A549 (cell line): ENCODE measurements around the gene ADCY7. TPM values are rescaled to one million over a fixed set of nuclear protein-coding genes. Genes with fewer than 3 reads are reported as not detected.

Source experiments
- ATAC-seq, 2 experiments: fragments of 200-7000 bp in 1 of 2; fragments of >200 bp in 1 of 2; cut with Nextera tagmentation in 1 of 2; cut with Tn5 transposase in 1 of 2; 3 replicates each; pipeline versions ENCODE4 v1.8.0 to v1.9.1; 2018 to 2020; ENCODE audit warnings: mild to moderate bottlenecking in 1 of 2, moderate library complexity in 1 of 2
- CTCF ChIA-PET: fragments of 300-600 bp; sonication (Branson Sonifier 250); formaldehyde crosslinking; extraction: SDS; loops from one replicate; lab custom pipeline; 2021; ENCODE audit warnings: antibody characterized with exemption, inconsistent platforms; lab: Yijun Ruan, JAX
- POLR2A ChIA-PET: fragments of 350-600 bp; formaldehyde crosslinking; extraction: SDS; loops from one replicate; lab custom pipeline; 2021; ENCODE audit warnings: antibody characterized with exemption, inconsistent platforms; lab: Yijun Ruan, JAX
- DNase-seq, 2 experiments: peaks; one replicate each; pipeline versions ENCODE4 v3.0.0 to v3.0.0-alpha.2; 2011 to 2016; ENCODE audit warnings: low read depth in 1 of 2, low spot score in 1 of 2
- FAIRE-seq: peaks from 2 replicates; lab custom pipeline; 2011; peaks lifted over from hg19 to GRCh38; lab: Jason Lieb, UNC
- H3K27ac ChIP-seq, 2 experiments: fragments of >200 bp; sonication (Bioruptor Twin); formaldehyde crosslinking; 3 replicates each; pipeline ENCODE4 v1.5.1; 2016 to 2017
- H3K4me1 ChIP-seq: fragments of >200 bp; sonication (Bioruptor Twin); formaldehyde crosslinking; 3 replicates; pipeline ENCODE4 v1.6.1; 2016
- H3K4me2 ChIP-seq: fragments of >200 bp; sonication (Bioruptor Twin); formaldehyde crosslinking; 3 replicates; pipeline ENCODE4 v1.6.1; 2016
- H3K4me3 ChIP-seq: fragments of >200 bp; sonication (Bioruptor Twin); formaldehyde crosslinking; 3 replicates; pipeline ENCODE4 v1.5.1; 2016
- H3K9me3 ChIP-seq: fragments of >200 bp; sonication (Bioruptor Twin); formaldehyde crosslinking; 3 replicates; pipeline ENCODE4 v1.6.1; 2016
- BHLHE40 ChIP-seq: IDR thresholded peaks from 2 replicates; pipeline ENCODE4 v1.6.1; 2012; ENCODE audit warnings: low read depth, low read length, inconsistent platforms
- CBX8 ChIP-seq: fragments of 200-600 bp; sonication (generic); IDR thresholded peaks from 2 replicates; pipeline ENCODE4 v1.6.1; 2016
- CHD2 ChIP-seq: fragments of 150-350 bp; IDR thresholded peaks from 2 replicates; pipeline ENCODE4 v1.6.1; 2014; ENCODE audit warnings: low read length; ENCODE audit not compliant: partially characterized antibody
- EHMT2 ChIP-seq: fragments of 200-600 bp; sonication (generic); IDR thresholded peaks from 2 replicates; pipeline ENCODE4 v1.6.1; 2016; ENCODE audit warnings: antibody characterized with exemption, low read depth, mild to moderate bottlenecking, moderate library complexity
- FOSB ChIP-seq: fragments of 250-450 bp; sonication (Bioruptor Pico); IDR thresholded peaks from 2 replicates; pipeline ENCODE4 v1.5.0; 2020; ENCODE audit warnings: mild to moderate bottlenecking, moderate library complexity
- FOSL2 ChIP-seq, 2 experiments: fragments of 450-650 bp in 1 of 2; fragments of >200 bp in 1 of 2; sonication (Bioruptor Twin) in 1 of 2; formaldehyde crosslinking; IDR thresholded peaks; 2 replicates each; pipeline versions ENCODE4 v1.5.0 to v1.6.1; 2016 to 2020; ENCODE audit warnings: mild to moderate bottlenecking in 1 of 2, moderate library complexity in 1 of 2
- GATA3 ChIP-seq: IDR thresholded peaks from 2 replicates; pipeline ENCODE4 v1.6.1; 2012; ENCODE audit warnings: borderline replicate concordance
- HDAC2 ChIP-seq: fragments of 200-600 bp; sonication (generic); IDR thresholded peaks from 2 replicates; pipeline ENCODE4 v1.6.1; 2016
- HEYL ChIP-seq: fragments of 250-450 bp; sonication (Bioruptor Pico); IDR thresholded peaks from 2 replicates; pipeline ENCODE4 v1.8.0; 2021; ENCODE audit warnings: mild to moderate bottlenecking, moderate library complexity
- HOXA7 ChIP-seq: fragments of 250-450 bp; sonication (Bioruptor Pico); IDR thresholded peaks from 2 replicates; pipeline ENCODE4 v1.5.0; 2020; ENCODE audit warnings: mild to moderate bottlenecking, moderate library complexity
- HOXB13 ChIP-seq: fragments of 250-450 bp; sonication (Bioruptor Pico); IDR thresholded peaks from 2 replicates; pipeline ENCODE4 v1.5.0; 2020; ENCODE audit warnings: low read depth, mild to moderate bottlenecking, moderate library complexity
- JUN ChIP-seq, 2 experiments: fragments of >200 bp; sonication (Bioruptor Twin); formaldehyde crosslinking; IDR thresholded peaks; 2 replicates in 1 of 2; 3 replicates in 1 of 2; pipeline ENCODE4 v1.6.1; 2016 to 2017
- JUNB ChIP-seq: fragments of >200 bp; sonication (Bioruptor Twin); formaldehyde crosslinking; IDR thresholded peaks from 2 replicates; pipeline ENCODE4 v1.6.1; 2016
- KDM1A ChIP-seq: fragments of 200-600 bp; sonication (generic); IDR thresholded peaks from 2 replicates; pipeline ENCODE4 v1.6.1; 2016; ENCODE audit warnings: low read depth, mild to moderate bottlenecking
- KDM5A ChIP-seq: fragments of 200-600 bp; sonication (generic); IDR thresholded peaks from 2 replicates; pipeline ENCODE4 v1.6.1; 2016; ENCODE audit warnings: antibody characterized with exemption, mild to moderate bottlenecking
- NFE2L2 ChIP-seq: fragments of 150-350 bp; conservative IDR thresholded peaks from 2 replicates; pipeline ENCODE4 v1.6.1; 2014; ENCODE audit warnings: low read length
- PHF8 ChIP-seq: fragments of 200-600 bp; sonication (generic); IDR thresholded peaks from 2 replicates; pipeline ENCODE4 v1.6.1; 2016; ENCODE audit warnings: low read depth, mild to moderate bottlenecking, antibody characterized with exemption, moderate library complexity, borderline replicate concordance
- RARB ChIP-seq: fragments of 250-450 bp; sonication (Bioruptor Pico); IDR thresholded peaks from 2 replicates; pipeline ENCODE4 v1.8.0; 2021; ENCODE audit warnings: mild to moderate bottlenecking, moderate library complexity
- SMC3 ChIP-seq: fragments of >200 bp; sonication (Bioruptor Twin); formaldehyde crosslinking; IDR thresholded peaks from 3 replicates; pipeline ENCODE4 v1.6.1; 2018; ENCODE audit warnings: inconsistent platforms
- ZNF302 ChIP-seq: fragments of 250-450 bp; sonication (Bioruptor Pico); IDR thresholded peaks from 2 replicates; pipeline ENCODE4 v1.9.0; 2021; ENCODE audit warnings: inconsistent platforms, mild to moderate bottlenecking, moderate library complexity
- ZSCAN20 ChIP-seq: fragments of 250-450 bp; sonication (Bioruptor Pico); IDR thresholded peaks from 2 replicates; pipeline ENCODE4 v1.8.0; 2022; ENCODE audit warnings: mild to moderate bottlenecking, moderate library complexity
- WGBS: methylation state at CpG from one replicate; pipeline ENCODE4 v1.1.6; 2017; ENCODE audit errors: missing lambda C conversion rate; 5-methylcytosine and 5-hydroxymethylcytosine counted together
- polyA plus RNA-seq, 4 experiments: library from polyadenylated mRNA; depleted of rRNA in 3 of 4; stranded (reverse); fragments of >200 nt; fragmentation: RNase III in 1 of 4; extraction: RNeasy Plus Mini Kit Qiagen cat#74134 plus additional on column Dnase treatment in 1 of 4; gene quantifications; 2 replicates in 3 of 4; 3 replicates in 1 of 4; pipeline ENCODE4 v1.2.3, GENCODE V29; 2011 to 2017
- TF ChIP-seq, protein P1 (sequence below): IDR thresholded peaks from 2 replicates; pipeline ENCODE4 v1.6.1; 2012
- TF ChIP-seq, protein P2 (sequence below): fragments of >200 bp; sonication (Bioruptor Twin); formaldehyde crosslinking; IDR thresholded peaks from 3 replicates; pipeline ENCODE4 v1.6.1; 2016
- TF ChIP-seq, protein P3 (sequence below): IDR thresholded peaks from 2 replicates; pipeline ENCODE4 v1.6.1; 2012; ENCODE audit warnings: low read depth, borderline replicate concordance
- TF ChIP-seq, protein P4 (sequence below): fragments of 250-450 bp; sonication (Bioruptor Pico); IDR thresholded peaks from 2 replicates; pipeline ENCODE4 v1.5.0; 2020; ENCODE audit warnings: low read depth, mild to moderate bottlenecking, moderate library complexity
- TF ChIP-seq, protein P5 (sequence below): fragments of 250-450 bp; sonication (Bioruptor Pico); IDR thresholded peaks from 2 replicates; pipeline ENCODE4 v1.5.0; 2021; ENCODE audit warnings: mild to moderate bottlenecking, moderate library complexity, borderline replicate concordance

Gene ADCY7
- polyA plus RNA-seq, 2 of the 4 experiments (the other 2 are of a cell fraction): 10.5 to 18.7 TPM

DNA sequence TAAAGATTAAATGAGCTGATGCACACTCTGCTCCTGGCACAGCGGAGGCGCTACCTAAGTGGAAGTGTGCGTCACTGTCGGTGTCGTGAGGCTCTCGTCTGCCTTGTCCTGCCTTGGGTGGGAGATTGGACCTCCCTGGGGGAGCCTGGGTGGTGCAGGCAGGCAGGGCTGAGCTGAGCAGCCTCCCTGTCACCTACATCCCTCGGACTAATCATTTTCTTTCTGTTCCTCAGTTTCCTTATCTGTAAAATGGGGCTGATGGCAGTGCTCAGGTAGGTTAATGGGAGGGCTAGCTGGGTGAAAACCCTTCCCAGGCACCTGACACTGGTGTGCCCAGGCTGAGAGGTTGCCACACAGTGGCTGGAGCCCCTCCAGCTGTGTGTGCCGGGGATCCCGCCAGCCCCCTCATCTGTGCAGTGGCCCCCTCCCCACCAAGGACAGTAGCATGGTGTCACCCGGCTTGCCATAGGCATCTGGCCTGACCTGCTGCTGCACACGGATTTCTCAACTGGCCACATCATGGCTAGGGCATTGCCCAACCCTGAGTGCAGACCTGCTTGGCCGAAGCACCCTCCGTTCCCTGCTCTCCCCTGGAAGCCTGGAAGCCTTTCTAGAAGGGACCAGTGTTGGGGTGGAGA is 4.3 kb downstream of the ADCY7 start:
- no peak; a peak in 1 of 6 replicates for ATAC-seq
- Histone ChIP-seq H3K4me2 (no peak overlapping the region), H3K9me3 (no peaks in the 10 kb centered on the region), H3K27ac (no peak overlapping the region), H3K4me1 (no peaks in the 10 kb centered on the region), H3K4me3 (no peak overlapping the region)
- FAIRE-seq: no peak
- DNase-seq: no peak
- WGBS: 94% methylated on average over 11 of the region's 13 CpGs
- ChIA-PET CTCF (interaction anchor here (0.9 to 1.2 kb wide), 3 partner anchors 9 to 401 kb away, joined by 3 read pairs; no protein-coding TSS in a partner anchor), POLR2A (no interaction called here)
- TF ChIP-seq BHLHE40 (no peak), GATA3 (no peak), JUNB (no peak), HDAC2 (no peak), FOSB (CRISPR knock-in tag) (no peak), PHF8 (no peak), JUN (IDR thresholded peaks at IDR 0.05) (no peak), NFE2L2 (no peak), SMC3 (no peak), RARB (CRISPR knock-in tag) (no peak), HOXA7 (CRISPR knock-in tag) (no peak), CHD2 (no peak)
- TF ChIP-seq, protein P1, sequence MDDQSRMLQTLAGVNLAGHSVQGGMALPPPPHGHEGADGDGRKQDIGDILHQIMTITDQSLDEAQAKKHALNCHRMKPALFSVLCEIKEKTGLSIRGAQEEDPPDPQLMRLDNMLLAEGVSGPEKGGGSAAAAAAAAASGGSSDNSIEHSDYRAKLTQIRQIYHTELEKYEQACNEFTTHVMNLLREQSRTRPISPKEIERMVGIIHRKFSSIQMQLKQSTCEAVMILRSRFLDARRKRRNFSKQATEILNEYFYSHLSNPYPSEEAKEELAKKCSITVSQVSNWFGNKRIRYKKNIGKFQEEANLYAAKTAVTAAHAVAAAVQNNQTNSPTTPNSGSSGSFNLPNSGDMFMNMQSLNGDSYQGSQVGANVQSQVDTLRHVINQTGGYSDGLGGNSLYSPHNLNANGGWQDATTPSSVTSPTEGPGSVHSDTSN: no peak
- TF ChIP-seq, protein P2, sequence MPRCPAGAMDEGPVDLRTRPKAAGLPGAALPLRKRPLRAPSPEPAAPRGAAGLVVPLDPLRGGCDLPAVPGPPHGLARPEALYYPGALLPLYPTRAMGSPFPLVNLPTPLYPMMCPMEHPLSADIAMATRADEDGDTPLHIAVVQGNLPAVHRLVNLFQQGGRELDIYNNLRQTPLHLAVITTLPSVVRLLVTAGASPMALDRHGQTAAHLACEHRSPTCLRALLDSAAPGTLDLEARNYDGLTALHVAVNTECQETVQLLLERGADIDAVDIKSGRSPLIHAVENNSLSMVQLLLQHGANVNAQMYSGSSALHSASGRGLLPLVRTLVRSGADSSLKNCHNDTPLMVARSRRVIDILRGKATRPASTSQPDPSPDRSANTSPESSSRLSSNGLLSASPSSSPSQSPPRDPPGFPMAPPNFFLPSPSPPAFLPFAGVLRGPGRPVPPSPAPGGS: no peak

DNA sequence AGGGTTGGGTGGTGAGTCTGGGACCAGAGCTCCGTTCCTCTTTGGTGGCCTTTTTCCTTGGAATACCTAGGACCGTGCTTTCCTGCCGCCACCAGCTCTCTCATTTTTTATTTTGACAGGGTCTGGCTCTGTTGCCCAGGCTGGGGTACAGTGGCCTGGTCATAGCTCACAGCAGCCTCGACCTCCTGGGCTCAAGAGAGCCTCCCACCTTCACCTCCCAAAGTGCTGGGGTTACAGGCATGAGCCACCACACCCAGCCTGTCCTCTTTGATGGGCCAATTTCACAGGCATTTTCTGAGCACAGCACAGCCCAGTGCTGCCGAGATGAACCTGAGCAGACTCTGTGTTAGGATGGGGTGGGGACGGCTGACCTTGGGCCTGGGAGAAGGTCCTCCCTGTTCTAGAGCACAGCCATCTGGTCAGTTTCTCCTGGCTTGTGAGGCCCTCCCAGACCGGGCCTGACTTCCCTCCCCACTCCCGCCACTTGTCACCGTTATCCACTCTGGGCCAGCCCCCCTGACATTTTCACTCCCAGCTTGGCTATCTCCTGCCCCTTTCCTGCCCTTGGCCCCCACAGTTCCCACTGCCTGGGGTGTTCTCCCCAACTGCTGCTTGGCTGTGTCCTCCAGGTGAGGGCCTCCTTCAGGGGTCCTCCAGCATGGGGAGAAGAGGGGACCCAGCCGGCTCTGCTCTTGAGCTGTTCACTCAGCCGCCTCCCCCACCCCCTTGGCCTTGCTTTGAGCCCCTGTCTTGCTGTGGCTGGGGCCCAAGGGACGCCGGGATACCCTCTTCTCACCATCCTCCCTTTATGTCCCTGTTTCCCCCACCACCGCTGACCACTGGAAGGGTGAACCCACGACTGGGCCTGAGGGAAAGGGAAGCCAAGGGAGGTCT is 5.0 kb downstream of the ADCY7 start:
- 86% methylated on average over 14 of the region's 15 CpGs for WGBS
- no peaks in the 10 kb centered on the region for H3K4me1 ChIP-seq
- ATAC-seq (peak in 1 of 2 experiments; percentile 16; a peak in 1 of 6 replicates), FAIRE-seq (no peak), DNase-seq (no peak)
- H3K27ac ChIP-seq: no peak overlapping the region
- H3K4me3 ChIP-seq: no peak overlapping the region
- TF ChIP-seq EHMT2: no peak
- TF ChIP-seq, protein P3, sequence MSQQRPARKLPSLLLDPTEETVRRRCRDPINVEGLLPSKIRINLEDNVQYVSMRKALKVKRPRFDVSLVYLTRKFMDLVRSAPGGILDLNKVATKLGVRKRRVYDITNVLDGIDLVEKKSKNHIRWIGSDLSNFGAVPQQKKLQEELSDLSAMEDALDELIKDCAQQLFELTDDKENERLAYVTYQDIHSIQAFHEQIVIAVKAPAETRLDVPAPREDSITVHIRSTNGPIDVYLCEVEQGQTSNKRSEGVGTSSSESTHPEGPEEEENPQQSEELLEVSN: no peak
- no peak for TF ChIP-seq ZNF302
- TF ChIP-seq, protein P2: no peak
- no peak for TF ChIP-seq CBX8
- TF ChIP-seq KDM5A: no peak
- TF ChIP-seq FOSL2 (IDR thresholded peaks at IDR 0.05): no peak
- no peak for TF ChIP-seq FOSL2 (CRISPR knock-in tag; IDR thresholded peaks at IDR 0.05)
- no peak for TF ChIP-seq HOXA7 (CRISPR knock-in tag)
- no peak for TF ChIP-seq JUN (IDR thresholded peaks at IDR 0.05)
- TF ChIP-seq KDM1A: no peak
- TF ChIP-seq, protein P4, sequence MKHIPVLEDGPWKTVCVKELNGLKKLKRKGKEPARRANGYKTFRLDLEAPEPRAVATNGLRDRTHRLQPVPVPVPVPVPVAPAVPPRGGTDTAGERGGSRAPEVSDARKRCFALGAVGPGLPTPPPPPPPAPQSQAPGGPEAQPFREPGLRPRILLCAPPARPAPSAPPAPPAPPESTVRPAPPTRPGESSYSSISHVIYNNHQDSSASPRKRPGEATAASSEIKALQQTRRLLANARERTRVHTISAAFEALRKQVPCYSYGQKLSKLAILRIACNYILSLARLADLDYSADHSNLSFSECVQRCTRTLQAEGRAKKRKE (CRISPR knock-in tag): no peak
- TF ChIP-seq ZSCAN20 (CRISPR knock-in tag): no peak
- no peak for TF ChIP-seq CHD2
- no peak for TF ChIP-seq FOSB (CRISPR knock-in tag)
- TF ChIP-seq, protein P5, sequence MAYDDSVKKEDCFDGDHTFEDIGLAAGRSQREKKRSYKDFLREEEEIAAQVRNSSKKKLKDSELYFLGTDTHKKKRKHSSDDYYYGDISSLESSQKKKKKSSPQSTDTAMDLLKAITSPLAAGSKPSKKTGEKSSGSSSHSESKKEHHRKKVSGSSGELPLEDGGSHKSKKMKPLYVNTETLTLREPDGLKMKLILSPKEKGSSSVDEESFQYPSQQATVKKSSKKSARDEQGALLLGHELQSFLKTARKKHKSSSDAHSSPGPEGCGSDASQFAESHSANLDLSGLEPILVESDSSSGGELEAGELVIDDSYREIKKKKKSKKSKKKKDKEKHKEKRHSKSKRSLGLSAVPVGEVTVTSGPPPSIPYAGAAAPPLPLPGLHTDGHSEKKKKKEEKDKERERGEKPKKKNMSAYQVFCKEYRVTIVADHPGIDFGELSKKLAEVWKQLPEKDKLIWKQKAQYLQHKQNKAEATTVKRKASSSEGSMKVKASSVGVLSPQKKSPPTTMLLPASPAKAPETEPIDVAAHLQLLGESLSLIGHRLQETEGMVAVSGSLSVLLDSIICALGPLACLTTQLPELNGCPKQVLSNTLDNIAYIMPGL (CRISPR knock-in tag): no peak
- no peak for TF ChIP-seq SMC3
- TF ChIP-seq HEYL (CRISPR knock-in tag): no peak
- no peak for TF ChIP-seq HOXB13 (CRISPR knock-in tag)
- CTCF ChIA-PET: interaction anchor here (0.8 to 2.0 kb wide), 3 partner anchors 8 to 84 kb away, joined by 3 to 7 read pairs (median 3); no protein-coding TSS in a partner anchor
- no peaks in the 10 kb centered on the region for H3K9me3 ChIP-seq
- H3K4me2 ChIP-seq: no peak overlapping the region
- POLR2A ChIA-PET: no interaction called here
